NB4 (cell line): Measurements from ENCODE around the gene UGT1A4.

Experiments
- DNase-seq: peaks from one replicate; pipeline ENCODE4 v3.0.0; 2010; ENCODE audit warnings: low read depth
- H3K4me3 ChIP-seq: one replicate; pipeline ENCODE4 v1.5.1; 2011; ENCODE audit warnings: mild to moderate bottlenecking, low read depth, low read length, moderate library complexity
- CTCF ChIP-seq: IDR thresholded peaks from one replicate; pipeline ENCODE4 v1.5.1; 2012; ENCODE audit warnings: low read depth, low read length
- MAX ChIP-seq: IDR thresholded peaks from 2 replicates; pipeline ENCODE4 v1.6.1; 2011; ENCODE audit warnings: low read depth, low read length
- MYC ChIP-seq: IDR thresholded peaks from 2 replicates; pipeline ENCODE4 v1.6.1; 2011; ENCODE audit warnings: low read depth, low read length
- POLR2A ChIP-seq: IDR thresholded peaks from 2 replicates; pipeline ENCODE4 v1.6.1; 2011; ENCODE audit warnings: mild to moderate bottlenecking; ENCODE audit not compliant: insufficient read length; ENCODE audit errors: extremely low read depth

Gene UGT1A4

GRCh38 chr2:233811087-233811486 is 92.6 kb downstream of the UGT1A4 start:
- DNase-seq: no peak
- H3K4me3 ChIP-seq: no peak overlapping the region
- TF ChIP-seq CTCF: no peak
- TF ChIP-seq MYC: no peak
- TF ChIP-seq POLR2A: no peak
- TF ChIP-seq MAX: no peak

GRCh38 chr2:233811732-233812131 is 93.2 kb downstream of the UGT1A4 start:
- TF ChIP-seq CTCF (no peak), MAX (no peak), POLR2A (no peak), MYC (no peak)

GRCh38 chr2:233813236-233814055 is 94.9 kb downstream of the UGT1A4 start:
- TF ChIP-seq MAX (no peak), POLR2A (no peak), MYC (no peak), CTCF (no peak)
- DNase-seq: no peak
- H3K4me3 ChIP-seq: no peak overlapping the region

More at GRCh38 chr2:233811732-233812131, 93.2 kb downstream of the UGT1A4 start:
- H3K4me3 ChIP-seq: no peak overlapping the region
- DNase-seq: no peak

- H3K4me3 ChIP-seq: no peak overlapping the region
- TF ChIP-seq CTCF (no peak), MYC (no peak), POLR2A (no peak), MAX (no peak)
- no peak for DNase-seq
Measured at GRCh38 chr2:233814056-233814835, 95.7 kb downstream of the UGT1A4 start.

- TF ChIP-seq MAX (no peak), CTCF (no peak), MYC (no peak), POLR2A (no peak)
- no peak for DNase-seq
Measured at GRCh38 chr2:233815861-233816260, 97.3 kb downstream of the UGT1A4 start.

More at GRCh38 chr2:233815861-233816260, 97.3 kb downstream of the UGT1A4 start:
- H3K4me3 ChIP-seq: no peak overlapping the region
